ENCODE results near the gene FN1. TPM values are rescaled to one million over a fixed set of nuclear protein-coding genes. Genes with fewer than 3 reads are reported as not detected.

The FN1 gene
- total and polyA plus RNA-seq, 2 of the 8 experiments (the other 6 are each of a cell fraction or from before 2014, with no cell fraction given), result 42.9 to 109 TPM

- no peak for TF ChIP-seq CREB1 (IDR thresholded peaks at IDR 0.05)
Observed at GRCh38 chr2:215407590-215408264, 28.1 kb downstream of the FN1 start (continued).
